ENCODE measurements around the gene SF3B5.
"Not testable (repeated sequence)": the region's sequence is repeated elsewhere in the genome, so short reads cannot be mapped to it uniquely, and the experiment has no call there.

Gene SF3B5

GRCh38 chr6:144063744-144064401 is 31.5 kb downstream of the SF3B5 start:
- no peaks in the 10 kb centered on the region; the same call in 1 of the 2 replicates for H3K9me3 ChIP-seq (ENCODE audit: control insufficient read depth, insufficient read depth, low read depth, low read length)
- H3K9ac ChIP-seq (ENCODE audit: low read length) = no peak overlapping the region
- peaks cover 11% of the 10 kb centered on the region for H3K4me1 ChIP-seq (ENCODE audit: control insufficient read depth, insufficient read depth, low read length)
- H3K36me3 ChIP-seq (ENCODE audit: control insufficient read depth, insufficient read depth, low read length) = no peaks in the 10 kb centered on the region
- peak overlapping the region; percentile 80 for H3K4me3 ChIP-seq (ENCODE audit: low read depth, low read length)
- peaks cover 87% of the 10 kb centered on the region for H3K27me3 ChIP-seq (ENCODE audit: control insufficient read depth, insufficient read depth, low read length)
- H3K27ac ChIP-seq (ENCODE audit: low read depth, low read length) = no peak overlapping the region

DNA sequence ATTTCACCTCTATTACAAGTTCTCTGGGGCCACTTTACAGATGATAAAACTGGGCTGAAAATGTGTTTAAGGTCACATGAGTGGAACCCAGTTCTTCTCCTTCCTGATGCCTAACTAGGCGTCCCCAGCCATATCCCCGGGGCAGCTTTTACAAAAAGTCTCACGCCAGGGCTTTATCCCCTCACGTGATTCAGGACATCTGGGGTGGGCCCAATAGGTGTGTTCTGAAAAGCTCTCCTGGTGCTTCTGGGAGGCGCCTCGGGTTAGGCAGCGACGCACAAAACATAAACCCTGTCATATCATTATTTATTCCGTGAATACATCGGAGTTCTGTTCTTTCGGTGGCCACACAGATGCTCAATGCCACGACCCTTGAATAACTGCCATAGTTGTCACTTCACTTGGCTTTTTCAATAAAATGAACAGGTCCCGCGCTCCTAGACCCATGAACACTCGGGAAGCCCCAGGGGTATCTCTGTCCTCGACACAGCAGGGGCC is 32.1 kb downstream of the SF3B5 start:
- H3K27ac ChIP-seq (ENCODE audit: low read depth, low read length) = no peak overlapping the region
- H3K27me3 ChIP-seq (ENCODE audit: control insufficient read depth, insufficient read depth, low read length) = peaks cover 82% of the 10 kb centered on the region
- no peaks in the 10 kb centered on the region for H3K36me3 ChIP-seq (ENCODE audit: control insufficient read depth, insufficient read depth, low read length)
- peaks cover 11% of the 10 kb centered on the region for H3K4me1 ChIP-seq (ENCODE audit: control insufficient read depth, insufficient read depth, low read length)
- H3K9me3 ChIP-seq (ENCODE audit: control insufficient read depth, insufficient read depth, low read depth, low read length) = no peaks in the 10 kb centered on the region; the same call in 1 of the 2 replicates
- no peak overlapping the region for H3K9ac ChIP-seq (ENCODE audit: low read length)
- peak overlapping the region; percentile 80 for H3K4me3 ChIP-seq (ENCODE audit: low read depth, low read length)

DNA sequence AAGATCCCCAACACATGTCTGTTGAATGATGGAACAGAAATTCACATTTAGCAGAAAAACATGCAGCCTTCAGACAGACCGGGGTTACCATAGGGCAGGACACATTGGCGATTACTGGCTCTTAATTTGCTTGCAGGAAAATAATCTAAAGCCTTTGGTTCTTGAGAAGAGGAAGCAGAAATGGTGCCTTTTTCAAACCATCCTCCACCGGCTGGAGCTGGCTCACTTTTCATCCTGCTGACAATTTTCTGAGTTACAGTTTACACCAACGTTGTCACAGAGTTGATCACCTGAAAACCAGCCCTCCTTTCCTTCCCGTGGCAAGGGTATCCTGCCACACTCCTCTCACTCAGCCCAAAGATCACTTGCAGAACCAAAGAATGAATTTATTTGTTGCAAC is 32.6 kb downstream of the SF3B5 start:
- peaks cover 11% of the 10 kb centered on the region for H3K4me1 ChIP-seq (ENCODE audit: control insufficient read depth, insufficient read depth, low read length)
- peaks cover 77% of the 10 kb centered on the region for H3K27me3 ChIP-seq (ENCODE audit: control insufficient read depth, insufficient read depth, low read length)
- H3K9me3 ChIP-seq (ENCODE audit: control insufficient read depth, insufficient read depth, low read depth, low read length) = no peaks in the 10 kb centered on the region; the same call in 1 of the 2 replicates
- H3K4me3 ChIP-seq (ENCODE audit: low read depth, low read length) = peak overlapping the region; percentile 80; the same call in 1 of the 2 replicates
- H3K9ac ChIP-seq (ENCODE audit: low read length) = no peak overlapping the region
- H3K36me3 ChIP-seq (ENCODE audit: control insufficient read depth, insufficient read depth, low read length) = no peaks in the 10 kb centered on the region
- no peak overlapping the region for H3K27ac ChIP-seq (ENCODE audit: low read depth, low read length)

DNA sequence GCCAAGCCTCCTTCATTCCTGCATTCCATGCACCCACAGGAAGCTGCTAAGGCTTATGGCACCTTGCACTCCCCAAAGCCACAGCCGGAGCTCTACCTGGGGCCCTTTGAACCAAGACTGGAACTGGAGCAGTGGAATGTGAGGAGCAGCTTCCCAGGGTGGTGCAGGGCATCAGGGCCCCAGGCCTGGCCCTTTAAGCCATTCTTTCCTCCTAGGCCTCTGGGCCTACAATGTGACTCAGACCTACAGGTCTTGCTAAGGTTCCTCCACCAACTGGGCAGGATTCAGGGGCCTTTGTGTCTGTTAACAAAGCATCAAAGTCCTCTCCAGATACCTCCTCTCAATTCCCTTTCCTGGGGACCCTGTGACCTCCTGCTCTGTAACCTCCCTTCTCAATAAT is 36.2 kb downstream of the SF3B5 start:
- Histone ChIP-seq H3K27ac (ENCODE audit: low read depth, low read length) (no peak overlapping the region), H3K36me3 (ENCODE audit: control insufficient read depth, insufficient read depth, low read length) (no peaks in the 10 kb centered on the region), H3K4me3 (ENCODE audit: low read depth, low read length) (no peak overlapping the region), H3K9me3 (ENCODE audit: control insufficient read depth, insufficient read depth, low read depth, low read length) (no peaks in the 10 kb centered on the region; the same call in 1 of the 2 replicates), H3K4me1 (ENCODE audit: control insufficient read depth, insufficient read depth, low read length) (peaks cover 5% of the 10 kb centered on the region), H3K27me3 (ENCODE audit: control insufficient read depth, insufficient read depth, low read length) (peaks cover 41% of the 10 kb centered on the region), H3K9ac (ENCODE audit: low read length) (no peak overlapping the region)

DNA sequence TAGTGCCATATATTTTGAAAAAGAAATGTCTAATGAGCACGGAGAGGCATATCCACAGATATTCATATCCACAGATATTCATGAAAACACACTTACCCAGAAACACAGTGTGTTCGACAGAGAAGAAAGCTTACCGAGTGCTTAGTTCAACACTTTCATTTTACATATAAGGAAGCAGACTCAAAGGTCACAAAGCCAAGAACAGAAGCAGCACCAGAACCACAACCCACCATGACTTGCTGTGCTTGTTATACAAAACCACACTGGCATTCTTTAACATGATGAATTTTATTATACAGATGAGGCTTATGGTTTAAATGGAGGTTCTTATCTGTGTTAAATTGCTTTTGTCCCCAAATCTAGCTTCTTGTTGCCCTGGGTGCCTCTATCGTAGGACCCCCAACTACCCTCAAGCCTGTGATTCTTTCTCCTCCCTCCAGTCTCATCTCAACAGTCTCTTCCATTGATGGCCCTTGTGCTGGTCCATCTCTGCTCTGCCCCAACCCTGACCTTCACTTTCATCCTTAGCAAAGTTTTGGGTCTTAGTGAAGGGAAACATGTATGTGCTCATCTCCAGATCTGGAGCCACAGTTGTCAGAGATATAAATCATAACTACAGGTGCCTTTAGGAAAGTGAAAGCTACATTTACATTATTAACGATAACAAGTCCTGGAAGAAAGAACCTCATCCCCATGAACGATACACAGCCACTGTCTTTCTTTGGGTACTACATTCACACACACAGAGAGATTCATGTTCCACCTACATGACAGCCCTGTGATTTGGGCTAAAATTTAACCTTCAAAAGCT is 40.0 kb downstream of the SF3B5 start:
- Histone ChIP-seq H3K27ac (ENCODE audit: low read depth, low read length) (no peak overlapping the region), H3K9me3 (ENCODE audit: control insufficient read depth, insufficient read depth, low read depth, low read length) (no peaks in the 10 kb centered on the region; the same call in 1 of the 2 replicates), H3K4me3 (ENCODE audit: low read depth, low read length) (no peak overlapping the region), H3K36me3 (ENCODE audit: control insufficient read depth, insufficient read depth, low read length) (no peaks in the 10 kb centered on the region), H3K4me1 (ENCODE audit: control insufficient read depth, insufficient read depth, low read length) (no peaks in the 10 kb centered on the region), H3K9ac (ENCODE audit: low read length) (no peak overlapping the region), H3K27me3 (ENCODE audit: control insufficient read depth, insufficient read depth, low read length) (peaks cover 3% of the 10 kb centered on the region; the same call in 1 of the 2 replicates)

GRCh38 chr6:144053601-144054000 is 41.8 kb downstream of the SF3B5 start:
- no peaks in the 10 kb centered on the region for H3K4me1 ChIP-seq (ENCODE audit: control insufficient read depth, insufficient read depth, low read length)
- H3K9me3 ChIP-seq (ENCODE audit: control insufficient read depth, insufficient read depth, low read depth, low read length) = no peaks in the 10 kb centered on the region
- no peak overlapping the region for H3K27ac ChIP-seq (ENCODE audit: low read depth, low read length)
- H3K36me3 ChIP-seq (ENCODE audit: control insufficient read depth, insufficient read depth, low read length) = no peaks in the 10 kb centered on the region
- no peaks in the 10 kb centered on the region; the same call in 1 of the 2 replicates for H3K27me3 ChIP-seq (ENCODE audit: control insufficient read depth, insufficient read depth, low read length)
- no peak overlapping the region for H3K4me3 ChIP-seq (ENCODE audit: low read depth, low read length)
- no peak overlapping the region for H3K9ac ChIP-seq (ENCODE audit: low read length)

DNA sequence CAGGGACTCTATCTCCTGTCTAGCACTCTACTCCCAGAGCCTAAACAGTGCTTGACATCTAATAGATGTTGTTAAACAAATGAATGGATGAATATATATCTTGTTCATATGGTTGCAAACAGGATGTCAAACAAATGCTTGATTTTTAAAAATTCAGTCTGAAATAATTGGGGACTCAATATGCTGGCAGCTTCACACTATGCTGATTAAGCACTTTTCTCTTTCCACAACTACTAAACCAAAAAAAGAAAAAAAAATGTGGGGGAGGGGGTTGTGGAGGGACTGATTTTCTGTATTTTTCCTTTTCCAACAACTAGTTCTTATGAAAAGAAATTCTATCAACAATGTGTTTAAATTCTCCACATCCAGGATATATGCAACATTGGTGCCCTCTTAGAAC is 42.9 kb downstream of the SF3B5 start:
- H3K27ac ChIP-seq (ENCODE audit: low read depth, low read length) = no peak overlapping the region
- H3K4me3 ChIP-seq (ENCODE audit: low read depth, low read length) = no peak overlapping the region
- H3K9me3 ChIP-seq (ENCODE audit: control insufficient read depth, insufficient read depth, low read depth, low read length) = peaks cover 10% of the 10 kb centered on the region
- H3K36me3 ChIP-seq (ENCODE audit: control insufficient read depth, insufficient read depth, low read length) = no peaks in the 10 kb centered on the region
- H3K9ac ChIP-seq (ENCODE audit: low read length) = no peak overlapping the region
- no peaks in the 10 kb centered on the region for H3K4me1 ChIP-seq (ENCODE audit: control insufficient read depth, insufficient read depth, low read length)
- H3K27me3 ChIP-seq (ENCODE audit: control insufficient read depth, insufficient read depth, low read length) = no peaks in the 10 kb centered on the region; the same call in 1 of the 2 replicates

GRCh38 chr6:144049386-144049785 is 46.0 kb downstream of the SF3B5 start:
- H3K4me1 ChIP-seq (ENCODE audit: control insufficient read depth, insufficient read depth, low read length) = no peaks in the 10 kb centered on the region
- H3K4me3 ChIP-seq (ENCODE audit: low read depth, low read length) = no peak overlapping the region
- no peak overlapping the region for H3K9ac ChIP-seq (ENCODE audit: low read length)
- no peak overlapping the region for H3K27ac ChIP-seq (ENCODE audit: low read depth, low read length)
- peaks cover 11% of the 10 kb centered on the region for H3K9me3 ChIP-seq (ENCODE audit: control insufficient read depth, insufficient read depth, low read depth, low read length)
- no peaks in the 10 kb centered on the region; the same call in 1 of the 2 replicates for H3K27me3 ChIP-seq (ENCODE audit: control insufficient read depth, insufficient read depth, low read length)
- H3K36me3 ChIP-seq (ENCODE audit: control insufficient read depth, insufficient read depth, low read length) = no peaks in the 10 kb centered on the region

DNA sequence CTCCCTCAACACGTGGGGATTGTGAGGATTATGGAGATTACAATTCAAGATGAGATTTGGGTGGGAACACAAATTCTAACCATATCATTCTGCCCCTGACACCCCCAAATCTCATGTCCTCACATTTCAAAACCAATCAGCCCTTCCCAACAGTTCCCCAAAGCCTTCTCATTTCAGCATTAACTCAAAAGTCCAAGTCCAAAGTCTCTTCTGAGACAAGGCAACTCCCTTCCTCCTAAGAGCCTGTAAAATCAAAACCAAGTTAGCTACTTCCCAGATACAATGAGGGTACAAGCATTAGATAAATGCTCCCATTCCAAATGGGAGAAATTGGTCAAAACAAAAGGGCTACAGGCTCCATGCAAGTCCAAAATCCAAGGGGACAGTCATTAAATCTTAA is 47.7 kb downstream of the SF3B5 start:
- Histone ChIP-seq H3K27me3 (ENCODE audit: control insufficient read depth, insufficient read depth, low read length) (no peaks in the 10 kb centered on the region; the same call in 1 of the 2 replicates), H3K36me3 (ENCODE audit: control insufficient read depth, insufficient read depth, low read length) (no peaks in the 10 kb centered on the region), H3K4me1 (ENCODE audit: control insufficient read depth, insufficient read depth, low read length) (no peaks in the 10 kb centered on the region), H3K9ac (ENCODE audit: low read length) (no peak overlapping the region), H3K4me3 (ENCODE audit: low read depth, low read length) (no peak overlapping the region), H3K27ac (ENCODE audit: low read depth, low read length) (no peak overlapping the region), H3K9me3 (ENCODE audit: control insufficient read depth, insufficient read depth, low read depth, low read length) (peaks cover 11% of the 10 kb centered on the region)

- not testable (repeated sequence) for H3K36me3 ChIP-seq (ENCODE audit: control insufficient read depth, insufficient read depth, low read length); H3K9ac ChIP-seq (ENCODE audit: low read length); H3K27ac ChIP-seq (ENCODE audit: low read depth, low read length); H3K4me1 ChIP-seq (ENCODE audit: control insufficient read depth, insufficient read depth, low read length); H3K27me3 ChIP-seq (ENCODE audit: control insufficient read depth, insufficient read depth, low read length); H3K4me3 ChIP-seq (ENCODE audit: low read depth, low read length)
- H3K9me3 ChIP-seq (ENCODE audit: control insufficient read depth, insufficient read depth, low read depth, low read length) = peaks cover 11% of the 10 kb centered on the region
Observed at GRCh38 chr6:144046672-144047071, 48.7 kb downstream of the SF3B5 start.

DNA sequence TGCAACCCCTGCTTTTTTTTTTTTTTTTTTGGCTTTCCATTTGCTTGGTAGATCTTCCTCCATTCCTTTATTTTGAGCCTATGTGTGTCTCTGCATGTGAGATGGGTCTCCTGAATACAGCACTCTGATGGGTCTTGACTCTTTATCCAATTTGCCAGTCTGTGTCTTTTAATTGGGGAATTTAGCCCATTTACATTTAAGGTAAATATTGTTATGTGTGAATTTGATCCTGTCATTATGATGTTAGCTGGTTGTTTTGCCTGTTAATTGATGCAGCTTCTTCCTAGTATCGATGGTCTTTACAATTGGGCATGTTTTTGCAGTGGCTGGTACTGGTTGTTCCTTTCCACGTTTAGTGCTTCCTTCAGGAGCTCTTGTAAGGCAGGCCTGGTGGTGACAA is 50.4 kb downstream of the SF3B5 start:
- H3K4me1 ChIP-seq (ENCODE audit: control insufficient read depth, insufficient read depth, low read length); H3K4me3 ChIP-seq (ENCODE audit: low read depth, low read length); H3K27ac ChIP-seq (ENCODE audit: low read depth, low read length); H3K27me3 ChIP-seq (ENCODE audit: control insufficient read depth, insufficient read depth, low read length); H3K9ac ChIP-seq (ENCODE audit: low read length); H3K36me3 ChIP-seq (ENCODE audit: control insufficient read depth, insufficient read depth, low read length): not testable (repeated sequence)
- peaks cover 11% of the 10 kb centered on the region for H3K9me3 ChIP-seq (ENCODE audit: control insufficient read depth, insufficient read depth, low read depth, low read length)
